ENCODE measurements around the gene TRAF7.

The TRAF7 gene

DNA sequence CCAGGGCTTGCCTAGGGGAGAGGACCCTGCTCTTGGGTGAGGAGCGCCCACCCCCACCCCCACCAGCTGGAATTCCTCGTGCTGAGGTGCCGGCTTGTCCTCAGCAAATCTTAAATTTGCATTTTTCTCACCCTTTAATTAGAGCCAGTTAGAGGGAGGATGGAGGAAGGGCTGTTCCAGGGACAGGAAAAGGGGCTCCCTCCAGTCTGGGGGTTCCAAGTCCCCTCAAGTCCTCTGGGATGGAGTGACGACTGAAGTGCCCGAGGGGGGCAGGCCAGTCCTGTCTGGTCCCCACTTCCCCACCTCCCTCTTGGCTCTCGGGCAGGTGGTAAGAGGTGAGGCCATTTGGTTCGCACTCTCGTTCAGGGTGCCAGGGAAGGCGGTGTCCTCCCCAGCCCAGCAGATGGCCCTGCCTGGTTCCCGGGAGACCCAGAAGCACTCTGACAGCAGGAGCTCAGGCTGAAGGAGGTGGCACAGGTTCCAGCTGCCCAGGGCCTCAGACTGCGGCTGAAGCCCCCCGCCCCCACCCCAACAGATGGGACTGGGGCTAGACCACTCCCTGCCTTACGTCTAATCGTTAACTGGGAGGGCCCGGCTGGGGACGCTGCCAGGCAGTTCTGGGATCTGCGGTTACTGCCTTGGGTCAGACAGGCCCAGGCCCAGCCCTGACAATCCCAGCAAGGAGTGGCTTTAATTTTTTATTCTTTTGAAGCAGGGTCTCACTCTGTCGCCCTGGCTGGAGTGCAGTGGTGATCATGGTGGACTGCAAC lies 5.0 kb upstream of the TRAF7 start:
- peaks cover 49% of the 10 kb centered on the region for H3K27me3 ChIP-seq
- no peak overlapping the region for H3K27ac ChIP-seq
- peaks cover 33 to 37% of the 10 kb centered on the region in 2 experiments for H3K4me1 ChIP-seq (ENCODE audit: control insufficient read depth in 1 of 2, insufficient read depth in 1 of 2, low read depth in 1 of 2, low read length in 1 of 2)
- peaks cover 3% of the 10 kb centered on the region for H3K36me3 ChIP-seq
- no peaks in the 10 kb centered on the region for H3K9me3 ChIP-seq
- TF ChIP-seq, protein P1, sequence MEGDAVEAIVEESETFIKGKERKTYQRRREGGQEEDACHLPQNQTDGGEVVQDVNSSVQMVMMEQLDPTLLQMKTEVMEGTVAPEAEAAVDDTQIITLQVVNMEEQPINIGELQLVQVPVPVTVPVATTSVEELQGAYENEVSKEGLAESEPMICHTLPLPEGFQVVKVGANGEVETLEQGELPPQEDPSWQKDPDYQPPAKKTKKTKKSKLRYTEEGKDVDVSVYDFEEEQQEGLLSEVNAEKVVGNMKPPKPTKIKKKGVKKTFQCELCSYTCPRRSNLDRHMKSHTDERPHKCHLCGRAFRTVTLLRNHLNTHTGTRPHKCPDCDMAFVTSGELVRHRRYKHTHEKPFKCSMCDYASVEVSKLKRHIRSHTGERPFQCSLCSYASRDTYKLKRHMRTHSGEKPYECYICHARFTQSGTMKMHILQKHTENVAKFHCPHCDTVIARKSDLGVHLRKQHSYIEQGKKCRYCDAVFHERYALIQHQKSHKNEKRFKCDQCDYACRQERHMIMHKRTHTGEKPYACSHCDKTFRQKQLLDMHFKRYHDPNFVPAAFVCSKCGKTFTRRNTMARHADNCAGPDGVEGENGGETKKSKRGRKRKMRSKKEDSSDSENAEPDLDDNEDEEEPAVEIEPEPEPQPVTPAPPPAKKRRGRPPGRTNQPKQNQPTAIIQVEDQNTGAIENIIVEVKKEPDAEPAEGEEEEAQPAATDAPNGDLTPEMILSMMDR (IDR thresholded peaks at IDR 0.05) = no peak
- no peak overlapping the region for H3K4me3 ChIP-seq (ENCODE audit: low read depth in 1 of 2, low read length in 1 of 2)

- peaks cover 39 to 42% of the 10 kb centered on the region in 2 experiments for H3K4me1 ChIP-seq (ENCODE audit: control insufficient read depth in 1 of 2, insufficient read depth in 1 of 2, low read depth in 1 of 2, low read length in 1 of 2)
- peaks cover 3% of the 10 kb centered on the region for H3K36me3 ChIP-seq
- no peak overlapping the region for H3K27ac ChIP-seq
- peaks cover 44% of the 10 kb centered on the region for H3K27me3 ChIP-seq
- H3K9me3 ChIP-seq = no peaks in the 10 kb centered on the region
- TF ChIP-seq, protein P1 (IDR thresholded peaks at IDR 0.05) = no peak
- H3K4me3 ChIP-seq (ENCODE audit: low read depth in 1 of 2, low read length in 1 of 2) = no peak overlapping the region
These were observed 4.1 kb upstream of the TRAF7 start for GRCh38 chr16:2151188-2152091.

- H3K4me1 ChIP-seq (ENCODE audit: control insufficient read depth in 1 of 2, insufficient read depth in 1 of 2, low read depth in 1 of 2, low read length in 1 of 2) = peaks cover 48 to 52% of the 10 kb centered on the region in 2 experiments
- peaks cover 3% of the 10 kb centered on the region for H3K36me3 ChIP-seq
- no peaks in the 10 kb centered on the region for H3K9me3 ChIP-seq
- H3K4me3 ChIP-seq (ENCODE audit: low read depth in 1 of 2, low read length in 1 of 2) = peak overlapping the region in 1 of 2 experiments; percentile 86
- TF ChIP-seq, protein P1 (IDR thresholded peaks at IDR 0.05) = no peak
- H3K27ac ChIP-seq = no peak overlapping the region
- peaks cover 29% of the 10 kb centered on the region for H3K27me3 ChIP-seq
These were observed 2.7 kb upstream of the TRAF7 start for GRCh38 chr16:2152695-2153506.

DNA sequence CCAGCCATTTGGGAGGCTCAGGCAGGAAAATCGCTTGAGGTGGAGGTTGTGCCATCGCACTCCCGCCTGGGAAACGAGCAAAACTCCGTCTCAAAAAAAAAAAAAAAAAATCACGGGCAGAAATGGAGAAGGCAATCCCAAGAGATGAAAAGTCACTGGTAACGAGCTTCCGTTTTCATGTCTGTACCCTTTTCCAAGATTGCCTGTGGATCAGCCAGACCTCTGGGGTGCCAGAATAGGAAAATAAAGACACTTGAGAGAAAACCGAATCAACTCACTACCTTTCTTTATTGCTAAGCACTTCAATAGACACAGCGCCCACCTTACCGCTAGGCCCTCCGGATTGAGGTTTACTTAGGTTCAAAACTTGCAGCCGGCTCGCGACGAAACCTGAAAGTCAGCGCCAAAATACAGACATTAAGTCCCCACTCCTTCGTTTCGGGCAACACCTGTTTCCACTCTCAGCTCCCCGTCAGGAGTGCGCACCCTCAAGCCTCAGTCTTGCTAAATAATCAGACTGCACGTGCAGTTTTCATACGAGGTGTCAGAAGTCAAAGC lies 970 bp upstream of the TRAF7 start:
- H3K4me1 ChIP-seq (ENCODE audit: control insufficient read depth in 1 of 2, insufficient read depth in 1 of 2, low read depth in 1 of 2, low read length in 1 of 2) = peaks cover 40 to 41% of the 10 kb centered on the region in 2 experiments
- peaks cover 3% of the 10 kb centered on the region for H3K36me3 ChIP-seq
- TF ChIP-seq, protein P1 (IDR thresholded peaks at IDR 0.05) = no peak
- H3K27ac ChIP-seq = peak overlapping the region; percentile 88
- H3K9me3 ChIP-seq = no peaks in the 10 kb centered on the region
- H3K4me3 ChIP-seq (ENCODE audit: low read depth in 1 of 2, low read length in 1 of 2) = peak overlapping the region; percentile 86
- H3K27me3 ChIP-seq = peaks cover 12% of the 10 kb centered on the region
